Hepatocyte (in vitro differentiated cells): ENCODE results near the gene BICD1. TPM values are rescaled to one million over a fixed set of nuclear protein-coding genes. Genes with fewer than 3 reads are reported as not detected.

Experiments used
- DNase-seq: peaks from one replicate; pipeline ENCODE4 v3.0.0-alpha.2; 2016; ENCODE audit warnings: low spot score
- H2AFZ ChIP-seq: fragments of 200-600 bp; sonication (generic); 2 replicates; pipeline ENCODE4 v1.6.0; 2016; ENCODE audit warnings: antibody characterized with exemption, mild to moderate bottlenecking
- H3K27ac ChIP-seq: fragments of 200-600 bp; sonication (generic); 2 replicates; pipeline ENCODE4 v1.5.1; 2016; ENCODE audit warnings: mild to moderate bottlenecking
- H3K27me3 ChIP-seq: fragments of 200-600 bp; sonication (generic); 2 replicates; pipeline ENCODE4 v1.6.1; 2016
- H3K36me3 ChIP-seq: fragments of 200-600 bp; sonication (generic); replicated peaks from 2 replicates; pipeline ENCODE4 v1.5.1; 2016; ENCODE audit warnings: low read depth; ENCODE audit not compliant: insufficient read depth
- H3K4me1 ChIP-seq: fragments of 200-600 bp; sonication (generic); 2 replicates; pipeline ENCODE4 v1.5.1; 2016; ENCODE audit warnings: mild to moderate bottlenecking, moderate library complexity; ENCODE audit not compliant: insufficient read depth
- H3K4me2 ChIP-seq: fragments of 200-600 bp; sonication (generic); 2 replicates; pipeline ENCODE4 v1.6.0; 2016
- H3K4me3 ChIP-seq: fragments of 200-600 bp; sonication (generic); 2 replicates; pipeline ENCODE4 v1.5.1; 2016; ENCODE audit warnings: mild to moderate bottlenecking
- H3K79me2 ChIP-seq: fragments of 200-600 bp; sonication (generic); 2 replicates; pipeline ENCODE4 v1.6.0; 2017; ENCODE audit warnings: mild to moderate bottlenecking
- H3K9me2 ChIP-seq: fragments of 200-600 bp; sonication (generic); replicated peaks from 2 replicates; pipeline ENCODE4 v1.6.0; 2017; ENCODE audit warnings: mild to moderate bottlenecking; ENCODE audit not compliant: insufficient read depth
- H3K9me3 ChIP-seq: fragments of 200-600 bp; sonication (generic); 2 replicates; pipeline ENCODE4 v1.5.1; 2016; ENCODE audit warnings: low read depth, mild to moderate bottlenecking
- H4K20me1 ChIP-seq: fragments of 200-600 bp; sonication (generic); 2 replicates; pipeline ENCODE4 v1.6.0; 2016; ENCODE audit warnings: mild to moderate bottlenecking; ENCODE audit not compliant: insufficient read depth, poor library complexity, severe bottlenecking
- CTCF ChIP-seq: fragments of 200-600 bp; sonication (generic); IDR thresholded peaks from 2 replicates; pipeline ENCODE4 v1.5.1; 2016; ENCODE audit warnings: antibody characterized with exemption, mild to moderate bottlenecking; ENCODE audit not compliant: poor library complexity
- EZH2 ChIP-seq: fragments of 200-600 bp; sonication (generic); IDR thresholded peaks from 2 replicates; pipeline ENCODE4 v1.6.1; 2016; ENCODE audit warnings: antibody characterized with exemption, mild to moderate bottlenecking, borderline replicate concordance
- EZH2phosphoT487 ChIP-seq: fragments of 200-600 bp; sonication (generic); IDR thresholded peaks from one replicate; pipeline ENCODE4 v1.6.1; 2018; ENCODE audit warnings: antibody characterized with exemption, mild to moderate bottlenecking, low read depth, moderate library complexity; ENCODE audit not compliant: unreplicated experiment, severe bottlenecking
- WGBS: methylation state at CpG from one replicate; pipeline ENCODE4 v1.1.6; 2016; ENCODE audit warnings: low lambda C conversion rate; ENCODE audit errors: missing lambda C conversion rate; 5-methylcytosine and 5-hydroxymethylcytosine counted together
- polyA plus RNA-seq: library from polyadenylated mRNA; unstranded; fragments of >200 nt; fragmentation: Nextera tagmentation; extraction: Ambion mirVana; gene quantifications from 2 replicates; pipeline ENCODE4 v1.2.1, GENCODE V29; 2016
- total RNA-seq: library from RNA; depleted of rRNA; stranded (reverse); fragments of >200 nt; gene quantifications from 2 replicates; pipeline ENCODE4 v1.2.3, GENCODE V29; 2014

BICD1 gene
- total and polyA plus RNA-seq, 2 experiments from 2014 or later: 19.7 to 23.6 TPM

GRCh38 chr12:32366714-32367113 lies 260.1 kb downstream of the BICD1 start:
- no peak for DNase-seq
- Histone ChIP-seq H3K4me1 (no peaks in the 10 kb centered on the region), H3K9me2 (no peaks in the 10 kb centered on the region), H3K4me2 (peak overlapping the region; percentile 18), H3K4me3 (no peak overlapping the region), H2AFZ (no peak overlapping the region), H3K36me3 (no peaks in the 10 kb centered on the region), H3K9me3 (no peaks in the 10 kb centered on the region), H3K27ac (no peak overlapping the region), H3K79me2 (no peaks in the 10 kb centered on the region), H4K20me1 (no peaks in the 10 kb centered on the region), H3K27me3 (no peaks in the 10 kb centered on the region)
- TF ChIP-seq CTCF: no peak
- TF ChIP-seq EZH2: no peak
- TF ChIP-seq EZH2phosphoT487: no peak
- WGBS: 69% methylated on average over 1 of the region's 1 CpG

- Histone ChIP-seq H3K9me2 (no peaks in the 10 kb centered on the region), H3K79me2 (no peaks in the 10 kb centered on the region), H3K27me3 (no peaks in the 10 kb centered on the region), H3K4me2 (no peak overlapping the region), H2AFZ (no peak overlapping the region), H4K20me1 (no peaks in the 10 kb centered on the region), H3K27ac (no peak overlapping the region), H3K36me3 (no peaks in the 10 kb centered on the region), H3K4me1 (no peaks in the 10 kb centered on the region), H3K4me3 (no peak overlapping the region), H3K9me3 (no peaks in the 10 kb centered on the region)
- TF ChIP-seq EZH2phosphoT487: no peak
- TF ChIP-seq CTCF: no peak
- TF ChIP-seq EZH2: no peak
- peak; percentile 17 for DNase-seq
- WGBS: 60% methylated on average over 4 of the region's 4 CpGs
Measured at GRCh38 chr12:32367381-32367780, 260.7 kb downstream of the BICD1 start.

- H3K4me2 ChIP-seq: no peak overlapping the region
Measured at GRCh38 chr12:32369202-32369601, 262.6 kb downstream of the BICD1 start.

More at GRCh38 chr12:32369202-32369601, 262.6 kb downstream of the BICD1 start:
- H3K27me3 ChIP-seq: no peaks in the 10 kb centered on the region
- no peak overlapping the region for H3K4me3 ChIP-seq
- no peaks in the 10 kb centered on the region for H4K20me1 ChIP-seq
- H2AFZ ChIP-seq: no peak overlapping the region
- TF ChIP-seq EZH2phosphoT487 (no peak), EZH2 (no peak), CTCF (no peak)
- H3K9me2 ChIP-seq: no peaks in the 10 kb centered on the region
- WGBS: 84% methylated on average over 4 of the region's 4 CpGs
- no peaks in the 10 kb centered on the region for H3K36me3 ChIP-seq
- no peaks in the 10 kb centered on the region for H3K79me2 ChIP-seq
- DNase-seq: no peak
- H3K9me3 ChIP-seq: no peaks in the 10 kb centered on the region
- H3K27ac ChIP-seq: no peak overlapping the region
- no peaks in the 10 kb centered on the region for H3K4me1 ChIP-seq
